ENCODE results near the gene TANGO6.

TANGO6 gene

GRCh38 chr16:69088684-69089083, 245.4 kb downstream of the TANGO6 start:
- H3K4me3 ChIP-seq (ENCODE audit: low read depth in 1 of 2, low read length in 1 of 2): no peak overlapping the region
- H3K4me1 ChIP-seq (ENCODE audit: control insufficient read depth in 1 of 2, insufficient read depth in 1 of 2, low read depth in 1 of 2, low read length in 1 of 2): peaks cover 6 to 10% of the 10 kb centered on the region in 2 experiments
- H3K27ac ChIP-seq: no peak overlapping the region
- no peaks in the 10 kb centered on the region for H3K27me3 ChIP-seq
- no peak for TF ChIP-seq CTCF (IDR thresholded peaks at IDR 0.05)
- H3K9me3 ChIP-seq: no peaks in the 10 kb centered on the region
- H3K36me3 ChIP-seq: peaks cover 9% of the 10 kb centered on the region

- Histone ChIP-seq H3K27me3 (no peaks in the 10 kb centered on the region), H3K4me3 (ENCODE audit: low read depth in 1 of 2, low read length in 1 of 2) (no peak overlapping the region), H3K9me3 (no peaks in the 10 kb centered on the region), H3K4me1 (ENCODE audit: control insufficient read depth in 1 of 2, insufficient read depth in 1 of 2, low read depth in 1 of 2, low read length in 1 of 2) (peaks cover 6 to 10% of the 10 kb centered on the region in 2 experiments), H3K27ac (no peak overlapping the region), H3K36me3 (peaks cover 3% of the 10 kb centered on the region)
- TF ChIP-seq CTCF (IDR thresholded peaks at IDR 0.05): no peak
Measured at GRCh38 chr16:69089091-69089910, 246.0 kb downstream of the TANGO6 start.

GRCh38 chr16:69093974-69094373, 250.6 kb downstream of the TANGO6 start:
- TF ChIP-seq CTCF (IDR thresholded peaks at IDR 0.05): no peak
- no peaks in the 10 kb centered on the region for H3K9me3 ChIP-seq

GRCh38 chr16:69094501-69094900, 251.2 kb downstream of the TANGO6 start:
- TF ChIP-seq CTCF (IDR thresholded peaks at IDR 0.05): no peak
- H3K27me3 ChIP-seq: no peaks in the 10 kb centered on the region
- no peak overlapping the region for H3K4me3 ChIP-seq (ENCODE audit: low read depth in 1 of 2, low read length in 1 of 2)
- H3K36me3 ChIP-seq: no peaks in the 10 kb centered on the region
- H3K27ac ChIP-seq: no peak overlapping the region
- no peaks in the 10 kb centered on the region for H3K9me3 ChIP-seq
- peaks cover 4 to 7% of the 10 kb centered on the region in 2 experiments for H3K4me1 ChIP-seq (ENCODE audit: control insufficient read depth in 1 of 2, insufficient read depth in 1 of 2, low read depth in 1 of 2, low read length in 1 of 2)

More at GRCh38 chr16:69093974-69094373, 250.6 kb downstream of the TANGO6 start:
- Histone ChIP-seq H3K4me3 (ENCODE audit: low read depth in 1 of 2, low read length in 1 of 2) (no peak overlapping the region), H3K27ac (no peak overlapping the region), H3K27me3 (no peaks in the 10 kb centered on the region), H3K4me1 (ENCODE audit: control insufficient read depth in 1 of 2, insufficient read depth in 1 of 2, low read depth in 1 of 2, low read length in 1 of 2) (peaks cover 6 to 10% of the 10 kb centered on the region in 2 experiments), H3K36me3 (no peaks in the 10 kb centered on the region)

GRCh38 chr16:69095193-69095592, 251.9 kb downstream of the TANGO6 start:
- peaks cover under 1% of the 10 kb centered on the region for H3K27me3 ChIP-seq
- peaks cover 0 to under 1% of the 10 kb centered on the region in 2 experiments for H3K4me1 ChIP-seq (ENCODE audit: control insufficient read depth in 1 of 2, insufficient read depth in 1 of 2, low read depth in 1 of 2, low read length in 1 of 2)
- no peak overlapping the region for H3K4me3 ChIP-seq (ENCODE audit: low read depth in 1 of 2, low read length in 1 of 2)
- H3K36me3 ChIP-seq: no peaks in the 10 kb centered on the region
- no peak for TF ChIP-seq CTCF (IDR thresholded peaks at IDR 0.05)
- no peaks in the 10 kb centered on the region for H3K9me3 ChIP-seq
- no peak overlapping the region for H3K27ac ChIP-seq
